SK-N-DZ (cell line): Measurements from ENCODE around the gene TNFRSF6B. TPM values are rescaled to one million over a fixed set of nuclear protein-coding genes. Genes with fewer than 3 reads are reported as not detected.
"Not testable (repeated sequence)": the region's sequence is repeated elsewhere in the genome, so short reads cannot be mapped to it uniquely, and the experiment has no call there.

Source experiments
- DNase-seq: peaks from one replicate; pipeline ENCODE4 v3.0.0-alpha.2; 2015; ENCODE audit warnings: low spot score
- polyA plus RNA-seq, 2 experiments: library from polyadenylated mRNA; depleted of rRNA; stranded (reverse); fragments of >200 nt; gene quantifications; 2 replicates each; pipeline ENCODE4 v1.2.3, GENCODE V29; 2014

TNFRSF6B gene, protein sequence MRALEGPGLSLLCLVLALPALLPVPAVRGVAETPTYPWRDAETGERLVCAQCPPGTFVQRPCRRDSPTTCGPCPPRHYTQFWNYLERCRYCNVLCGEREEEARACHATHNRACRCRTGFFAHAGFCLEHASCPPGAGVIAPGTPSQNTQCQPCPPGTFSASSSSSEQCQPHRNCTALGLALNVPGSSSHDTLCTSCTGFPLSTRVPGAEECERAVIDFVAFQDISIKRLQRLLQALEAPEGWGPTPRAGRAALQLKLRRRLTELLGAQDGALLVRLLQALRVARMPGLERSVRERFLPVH
- 0.69 and 1.8 TPM in 2 replicates for polyA plus RNA-seq (2014; cell fraction: cytosol; rRNA removed)
- 2.0 and 15.0 TPM in 2 replicates for polyA plus RNA-seq (2014; cell fraction: nucleus; rRNA removed)

DNA sequence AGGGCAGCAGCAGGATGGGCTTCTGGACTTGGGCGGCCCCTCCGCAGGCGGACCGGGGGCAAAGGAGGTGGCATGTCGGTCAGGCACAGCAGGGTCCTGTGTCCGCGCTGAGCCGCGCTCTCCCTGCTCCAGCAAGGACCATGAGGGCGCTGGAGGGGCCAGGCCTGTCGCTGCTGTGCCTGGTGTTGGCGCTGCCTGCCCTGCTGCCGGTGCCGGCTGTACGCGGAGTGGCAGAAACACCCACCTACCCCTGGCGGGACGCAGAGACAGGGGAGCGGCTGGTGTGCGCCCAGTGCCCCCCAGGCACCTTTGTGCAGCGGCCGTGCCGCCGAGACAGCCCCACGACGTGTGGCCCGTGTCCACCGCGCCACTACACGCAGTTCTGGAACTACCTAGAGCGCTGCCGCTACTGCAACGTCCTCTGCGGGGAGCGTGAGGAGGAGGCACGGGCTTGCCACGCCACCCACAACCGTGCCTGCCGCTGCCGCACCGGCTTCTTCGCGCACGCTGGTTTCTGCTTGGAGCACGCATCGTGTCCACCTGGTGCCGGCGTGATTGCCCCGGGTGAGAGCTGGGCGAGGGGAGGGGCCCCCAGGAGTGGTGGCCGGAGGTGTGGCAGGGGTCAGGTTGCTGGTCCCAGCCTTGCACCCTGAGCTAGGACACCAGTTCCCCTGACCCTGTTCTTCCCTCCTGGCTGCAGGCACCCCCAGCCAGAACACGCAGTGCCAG is at the start of gene TNFRSF6B:
Gene TNFRSF6B, plus strand, starts transcription at position 25 of the 729 bp plus-strand sequence. Its CDS starts 116 bp downstream, at position 141.
- DNase-seq: no peak

DNA sequence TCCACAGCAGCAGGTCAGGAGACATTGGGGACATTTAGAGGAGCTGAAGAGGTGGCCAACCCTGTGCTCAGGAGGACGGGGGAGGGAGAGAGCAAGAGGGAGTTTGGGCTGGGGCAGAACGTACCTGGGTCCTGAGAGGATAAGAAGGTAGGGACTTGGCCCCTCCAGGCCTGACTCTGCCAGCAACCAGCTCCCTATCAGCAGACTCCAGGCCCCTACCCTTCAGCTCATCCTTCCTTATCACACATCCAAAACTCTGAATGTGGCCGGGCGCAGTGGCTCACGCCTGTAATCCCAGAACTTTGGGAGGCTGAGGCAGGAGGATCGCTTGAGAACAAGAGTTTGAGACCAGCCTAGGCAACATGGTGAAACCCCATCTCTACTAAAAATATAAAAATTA is 48.3 kb upstream of the TNFRSF6B start:
- no peak for DNase-seq

DNA sequence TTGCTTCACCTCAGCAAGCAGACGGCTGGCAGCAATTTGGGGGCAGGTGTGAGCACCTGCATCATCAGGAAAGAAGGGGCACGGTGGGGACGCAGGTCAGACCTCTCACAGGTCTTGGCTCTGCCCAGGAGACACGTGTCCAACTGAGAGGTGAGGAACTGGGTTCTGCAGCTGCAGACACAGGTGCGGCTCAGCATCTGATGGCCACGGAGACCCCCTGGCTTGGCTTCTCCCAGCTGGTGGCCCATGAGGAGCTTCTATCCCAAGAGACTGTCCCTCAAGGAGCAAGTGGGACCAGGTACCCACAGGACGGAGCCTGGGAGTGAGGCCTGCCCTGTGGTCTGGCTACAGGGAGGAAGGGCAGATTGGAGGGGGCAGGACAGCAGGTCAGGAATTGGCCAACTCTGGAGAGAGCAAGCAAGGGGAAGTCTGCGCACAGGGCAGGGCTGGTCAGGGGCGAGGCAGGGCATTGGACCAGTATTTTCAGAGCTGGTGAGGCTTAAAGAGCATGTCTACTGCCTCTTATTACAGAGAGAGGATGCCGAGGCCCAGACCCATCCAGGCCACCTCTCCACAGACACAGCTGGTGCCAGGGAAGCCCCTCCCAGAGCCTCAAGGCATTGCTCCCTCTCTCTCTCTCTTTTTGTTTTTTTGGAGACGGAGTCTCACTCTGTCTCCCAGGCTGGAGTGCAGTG is 47.4 kb upstream of the TNFRSF6B start:
- DNase-seq: no peak

DNA sequence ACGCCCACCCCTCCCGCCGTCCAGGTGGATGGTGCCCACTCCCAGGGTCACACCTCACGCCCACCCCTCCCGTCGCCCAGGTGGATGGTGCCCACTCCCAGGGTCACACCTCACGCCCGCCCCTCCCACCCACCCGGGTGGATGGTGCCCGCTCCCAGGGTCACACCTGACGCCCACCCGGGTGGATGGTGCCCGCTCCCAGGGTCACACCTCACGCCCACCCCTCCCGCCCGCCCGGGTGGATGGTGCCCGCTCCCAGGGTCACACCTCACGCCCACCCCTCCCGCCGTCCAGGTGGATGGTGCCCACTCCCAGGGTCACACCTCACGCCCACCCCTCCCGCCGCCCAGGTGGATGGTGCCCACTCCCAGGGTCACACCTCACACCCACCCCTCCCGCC is 46.0 kb upstream of the TNFRSF6B start:
- not testable (repeated sequence) for DNase-seq

DNA sequence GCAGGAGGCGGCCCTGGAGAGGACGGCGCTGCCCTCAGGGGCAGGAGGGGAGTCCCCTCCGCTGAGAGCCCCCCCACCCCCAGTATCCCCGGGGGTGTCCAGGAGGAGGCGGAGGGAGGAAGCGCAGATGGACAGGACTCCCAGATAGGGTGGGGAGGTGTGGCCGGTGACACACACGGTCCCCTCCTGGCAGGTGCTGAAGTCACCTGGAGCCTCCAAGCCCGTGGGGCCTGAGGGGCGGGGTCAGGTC is 44.6 kb upstream of the TNFRSF6B start:
- DNase-seq: no peak

DNA sequence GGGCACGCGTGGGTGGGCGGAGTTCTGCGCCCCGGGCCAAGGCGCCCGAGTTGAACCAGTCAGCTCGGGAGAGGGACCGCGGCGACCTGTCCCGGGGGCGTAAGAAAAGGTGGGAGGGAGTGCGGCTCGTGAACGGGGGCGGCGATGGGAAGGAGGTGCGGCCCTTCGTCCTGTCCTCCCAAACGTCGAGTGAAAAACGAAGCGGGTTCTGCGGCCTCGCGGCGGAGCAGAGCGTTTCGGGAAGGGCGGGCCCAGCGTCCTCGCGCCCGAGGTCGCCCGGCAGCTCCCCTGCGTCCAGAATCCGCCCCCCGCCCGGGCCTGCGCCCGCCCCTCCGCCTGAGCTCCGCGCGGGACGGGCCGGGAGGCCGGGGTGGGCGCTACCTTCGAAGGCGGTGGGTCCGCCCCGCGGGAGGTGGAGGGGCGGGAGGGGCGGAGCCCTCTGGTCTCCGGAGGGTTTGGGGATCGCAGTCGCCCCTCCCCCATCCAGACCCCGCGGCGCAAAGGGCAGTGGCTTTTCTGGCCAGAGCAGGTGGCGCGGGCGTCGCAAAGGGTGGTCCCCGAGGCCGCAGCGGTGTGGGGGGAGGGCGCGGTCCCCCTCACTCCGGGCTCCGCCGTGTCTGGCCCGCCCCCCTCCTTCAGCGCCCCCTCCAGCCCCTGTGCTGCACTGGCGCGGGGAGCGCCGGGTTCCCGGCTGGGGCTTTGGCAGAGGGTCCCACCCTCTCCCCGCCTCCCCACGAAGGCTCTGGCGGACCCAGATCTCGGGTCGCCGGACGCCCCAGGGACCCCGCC is 44.1 kb upstream of the TNFRSF6B start:
- peak; percentile 85 for DNase-seq

DNA sequence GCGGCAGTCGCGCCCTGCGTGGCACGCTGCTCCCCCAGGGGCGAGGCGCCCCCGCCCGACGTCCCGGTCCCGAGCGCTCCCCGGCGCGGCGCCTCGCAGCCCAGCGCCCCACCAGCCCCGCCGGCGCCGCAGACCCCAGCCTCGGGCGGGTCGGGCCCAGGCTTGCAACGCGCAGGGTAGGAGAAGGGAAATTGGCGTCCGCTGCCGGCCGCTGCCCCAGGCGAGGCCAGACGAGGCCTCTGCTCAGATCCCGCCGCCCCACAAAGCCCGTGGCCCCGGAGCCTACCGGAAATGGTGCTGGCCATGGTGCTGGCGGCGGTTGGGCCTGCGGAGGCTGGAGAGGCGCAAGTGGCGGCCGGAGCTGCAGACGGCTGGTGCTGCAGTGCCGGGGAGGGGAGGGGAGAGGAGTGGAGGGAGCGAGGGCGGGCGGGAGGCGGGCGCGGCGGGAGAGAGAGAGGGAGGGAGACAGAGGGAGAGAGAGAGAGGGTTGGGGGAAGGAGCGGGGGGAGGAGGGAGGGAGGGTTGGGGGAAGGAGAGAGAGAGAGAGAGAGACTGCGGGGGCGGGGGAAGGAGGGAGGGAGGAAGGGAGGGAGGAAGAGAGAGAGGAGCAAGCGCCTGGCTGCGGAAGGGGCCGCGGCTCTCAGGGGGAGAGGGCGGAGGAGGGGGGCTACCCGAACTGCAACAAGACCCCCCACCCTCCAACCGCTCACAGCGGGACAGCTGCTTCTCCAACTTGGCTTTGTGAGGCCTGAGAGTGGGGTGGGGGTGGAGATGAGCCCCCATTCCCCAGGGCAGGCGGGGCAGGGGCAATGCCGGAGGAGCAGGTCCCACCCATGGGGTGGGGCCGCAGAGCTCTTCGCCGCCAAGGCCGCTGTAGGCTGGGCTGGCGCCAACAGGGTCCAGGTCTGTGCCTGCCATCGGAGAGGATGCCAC is 43.1 kb upstream of the TNFRSF6B start, which contains the start of gene STMN3:
Gene STMN3, minus strand, starts transcription at position 384 of the 933 bp plus-strand sequence. Its CDS starts 79 bp downstream, at position 305.
- DNase-seq: peak; percentile 94

DNA sequence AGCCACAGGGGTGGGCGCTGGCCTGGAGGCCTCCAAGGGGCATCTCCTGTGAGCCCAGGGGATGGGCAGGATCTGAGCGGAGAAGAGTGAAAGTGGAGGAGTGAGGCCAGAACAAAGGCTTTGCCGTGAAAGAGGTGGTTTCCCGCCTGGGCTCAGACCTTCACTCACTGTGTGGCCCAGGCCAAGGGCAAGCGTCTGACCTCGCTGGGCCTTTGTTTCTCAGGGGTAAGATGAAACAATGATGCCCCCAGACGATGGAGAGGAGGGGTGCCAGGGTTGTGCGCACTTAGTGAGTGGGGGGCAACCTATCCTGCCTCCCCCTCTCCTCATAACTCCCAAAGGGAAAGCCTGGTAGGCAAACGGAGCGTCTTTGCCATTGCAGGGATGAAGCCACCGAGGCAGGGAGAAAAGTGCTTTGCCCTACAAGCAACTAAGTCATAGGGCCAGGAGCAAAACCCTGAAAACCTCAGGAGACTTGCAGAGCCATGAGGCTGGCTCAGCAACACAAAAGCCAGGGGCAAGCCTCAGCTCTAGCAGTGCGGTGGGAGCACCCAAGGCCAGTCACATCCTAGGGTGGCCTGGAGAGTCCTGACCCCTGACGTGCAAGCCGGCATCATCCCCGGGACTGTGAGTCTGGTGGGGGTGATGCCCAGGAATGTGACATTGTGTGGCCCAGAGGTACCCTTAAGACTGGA is 42.3 kb upstream of the TNFRSF6B start:
- peak; percentile 44 for DNase-seq

DNA sequence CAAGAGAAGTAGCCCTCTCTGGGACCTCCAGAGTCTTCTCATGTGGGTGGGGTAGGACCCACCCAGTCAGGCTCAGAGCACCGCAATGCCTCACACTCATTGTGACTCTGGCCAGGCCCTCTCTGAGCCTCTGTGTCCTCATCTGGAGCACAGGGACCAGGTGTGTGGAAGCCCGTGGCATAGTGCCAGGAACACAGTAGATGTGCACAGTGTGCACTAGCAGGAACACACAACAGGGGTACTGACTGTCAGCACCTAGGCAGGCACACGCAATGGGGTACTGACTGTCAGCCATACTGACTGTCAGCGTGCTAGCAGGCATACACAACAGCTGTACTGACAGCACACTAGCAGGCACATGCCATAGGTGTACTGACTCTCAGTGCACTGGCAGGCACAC is 41.2 kb upstream of the TNFRSF6B start:
- DNase-seq: no peak

DNA sequence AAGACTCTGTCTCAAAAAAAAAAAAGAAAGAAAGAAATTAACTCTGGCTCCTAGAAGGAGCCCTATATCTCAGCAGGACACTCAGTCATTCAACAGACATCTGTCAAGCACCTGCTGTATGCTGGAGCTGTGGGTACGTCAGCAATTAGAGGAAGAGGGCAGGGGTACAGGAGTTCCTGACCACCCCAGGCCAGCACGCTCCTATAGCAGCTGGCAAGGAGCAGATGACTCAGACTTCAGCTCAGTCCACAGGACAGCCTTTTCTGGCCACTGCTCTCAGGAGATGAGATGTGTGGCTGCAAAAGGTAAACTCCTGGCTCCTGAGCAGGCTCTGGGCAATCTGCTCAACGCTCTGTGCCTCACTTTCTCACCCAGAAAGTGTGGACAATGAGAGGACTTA is 40.0 kb upstream of the TNFRSF6B start:
- DNase-seq: no peak

DNA sequence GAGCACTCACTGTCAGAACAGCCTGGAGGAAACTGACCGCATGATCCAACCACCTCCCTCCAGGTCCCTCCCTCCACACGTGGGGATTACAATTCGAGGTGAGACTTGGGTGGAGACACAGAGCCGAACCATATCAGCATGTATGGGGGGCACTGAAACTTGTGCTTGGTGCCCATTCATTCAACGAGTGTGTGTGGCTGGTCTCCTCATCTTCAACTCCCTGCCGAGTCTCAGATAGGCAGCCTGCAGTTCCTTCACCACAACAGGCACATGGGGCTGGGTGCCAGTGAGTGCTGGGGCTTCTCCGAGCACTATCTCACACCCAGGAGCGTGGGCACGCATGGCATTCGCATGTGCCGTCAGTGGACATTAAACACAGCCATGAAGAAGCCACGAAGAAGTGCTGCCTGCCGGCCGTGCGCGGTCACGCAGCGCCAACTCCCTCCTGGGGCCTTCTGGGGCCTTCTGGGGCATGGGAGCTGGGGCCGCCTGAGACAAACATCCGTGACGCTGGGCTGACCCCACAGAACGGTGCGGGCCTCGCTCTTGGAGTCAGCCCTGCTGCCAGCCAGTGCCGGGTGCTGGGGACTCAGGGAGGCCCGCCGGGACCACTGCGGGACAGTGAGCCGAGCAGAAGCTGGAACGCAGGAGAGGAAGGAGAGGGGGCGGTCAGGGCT is 39.1 kb upstream of the TNFRSF6B start:
- no peak for DNase-seq

DNA sequence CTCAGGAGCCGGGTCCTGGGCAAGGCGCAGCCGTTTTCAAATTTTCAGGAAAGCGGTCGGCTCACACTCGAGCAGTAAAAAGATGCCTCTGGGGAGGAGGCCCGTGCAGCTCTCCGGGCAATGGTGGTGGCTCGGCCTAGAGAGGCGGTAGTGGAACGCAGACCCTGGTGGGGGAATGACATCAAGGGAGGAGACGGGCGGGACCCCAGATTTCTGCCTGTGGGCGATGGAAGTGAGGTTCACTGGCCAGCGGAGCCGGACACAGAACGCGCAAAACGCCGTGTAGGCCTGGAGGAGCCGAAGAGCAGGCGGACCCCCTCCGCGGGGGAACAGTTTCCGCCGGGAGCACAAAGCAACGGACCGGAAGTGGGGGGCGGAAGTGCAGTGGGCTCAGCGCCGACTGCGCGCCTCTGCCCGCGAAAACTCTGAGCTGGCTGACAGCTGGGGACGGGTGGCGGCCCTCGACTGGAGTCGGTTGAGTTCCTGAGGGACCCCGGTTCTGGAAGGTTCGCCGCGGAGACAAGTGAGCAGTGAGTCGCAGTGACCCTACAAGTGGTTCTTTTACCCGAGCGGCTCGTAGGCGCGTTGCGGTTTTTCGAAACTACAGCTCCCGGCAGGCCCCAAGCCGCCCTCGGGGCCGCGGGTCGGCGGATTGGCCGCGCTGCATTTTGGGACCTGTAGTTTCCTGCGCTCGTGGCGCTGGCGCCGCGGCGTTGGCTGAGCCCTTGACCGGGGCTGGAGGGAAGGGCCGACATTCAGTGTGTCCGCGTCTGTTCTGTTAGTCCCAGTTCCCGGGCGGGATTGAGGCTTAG is 38.3 kb upstream of the TNFRSF6B start, which contains the start of gene RTEL1:
Gene RTEL1, plus strand, starts transcription at position 376 of the 812 bp plus-strand sequence. CDS start 1,091 bp downstream, outside the sequence.
- peak; percentile 95 for DNase-seq

DNA sequence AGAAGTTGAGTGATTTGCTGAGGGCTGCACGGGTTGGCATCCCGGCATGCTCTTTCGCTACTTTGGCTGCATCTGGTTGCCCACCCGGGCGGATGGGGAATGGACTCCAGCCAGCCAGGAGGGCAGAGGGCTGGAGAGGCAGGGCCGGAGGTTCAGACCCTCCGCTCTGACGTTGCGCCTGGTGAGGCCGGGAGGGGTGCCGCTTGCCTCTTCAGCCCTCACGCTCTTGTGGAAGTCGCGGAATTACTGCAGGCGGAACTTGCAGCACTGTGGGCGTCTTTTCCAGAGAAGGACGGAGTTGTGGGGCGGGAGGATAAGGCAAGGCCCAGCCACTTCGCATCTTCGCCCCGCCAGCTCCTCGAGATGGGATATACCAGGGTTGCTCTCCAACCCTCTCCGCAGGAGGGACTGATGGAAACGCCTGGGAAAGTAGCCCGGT is 37.7 kb upstream of the TNFRSF6B start:
- no peak for DNase-seq

DNA sequence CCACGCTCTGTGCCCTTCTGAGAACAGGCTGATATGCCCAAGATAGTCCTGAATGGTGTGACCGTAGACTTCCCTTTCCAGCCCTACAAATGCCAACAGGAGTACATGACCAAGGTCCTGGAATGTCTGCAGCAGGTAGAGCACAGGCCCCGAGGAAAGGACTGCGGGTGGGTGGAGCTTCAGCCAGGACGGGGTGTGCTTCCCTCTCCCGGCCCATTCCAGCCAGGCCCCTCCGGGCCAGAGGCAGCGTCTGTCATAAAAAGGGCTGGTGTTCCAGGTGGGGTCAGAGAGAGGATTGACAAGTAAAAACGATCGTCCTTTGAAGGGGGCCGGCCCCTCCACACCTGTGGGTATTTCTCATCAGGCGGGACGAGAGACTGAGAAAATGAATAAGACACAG is 37.1 kb upstream of the TNFRSF6B start:
- no peak for DNase-seq

DNA sequence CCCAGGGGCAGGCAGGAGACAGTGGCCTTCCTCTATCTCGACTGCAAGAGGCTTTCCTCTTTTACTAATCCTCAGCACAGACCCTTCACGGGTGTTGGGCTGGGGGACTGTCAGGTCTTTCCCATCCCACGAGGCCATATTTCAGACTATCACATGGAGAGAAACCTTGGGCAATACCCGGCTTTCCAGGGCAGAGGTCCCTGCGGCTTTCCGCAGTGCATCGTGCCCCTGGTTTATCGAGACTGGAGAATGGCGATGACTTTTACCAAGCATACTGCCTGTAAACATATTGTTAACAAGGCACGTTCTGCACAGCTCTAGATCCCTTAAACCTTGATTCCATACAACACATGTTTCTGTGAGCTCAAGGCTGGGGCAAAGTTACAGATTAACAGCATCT is 36.3 kb upstream of the TNFRSF6B start:
- DNase-seq: not testable (repeated sequence)

DNA sequence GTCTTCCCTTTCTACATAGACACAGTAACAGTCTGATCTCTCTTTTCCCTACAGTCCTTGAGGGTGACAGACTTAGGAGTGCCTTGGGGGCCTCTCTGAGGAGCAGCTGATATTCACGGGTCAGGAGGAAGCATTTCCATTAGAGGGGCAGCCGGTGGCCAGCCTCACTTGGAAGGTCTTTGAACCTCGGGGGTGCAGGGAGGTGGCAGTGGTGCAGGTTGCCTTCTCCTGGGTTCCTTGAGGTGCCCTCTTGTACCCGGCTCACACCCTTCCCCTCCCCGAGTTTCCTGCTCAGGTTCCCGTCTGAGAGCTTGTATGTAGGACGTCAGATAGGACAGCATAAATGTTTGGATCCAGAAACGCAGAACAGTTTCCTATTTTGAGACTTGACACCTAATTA is 35.8 kb upstream of the TNFRSF6B start:
- no peak for DNase-seq

DNA sequence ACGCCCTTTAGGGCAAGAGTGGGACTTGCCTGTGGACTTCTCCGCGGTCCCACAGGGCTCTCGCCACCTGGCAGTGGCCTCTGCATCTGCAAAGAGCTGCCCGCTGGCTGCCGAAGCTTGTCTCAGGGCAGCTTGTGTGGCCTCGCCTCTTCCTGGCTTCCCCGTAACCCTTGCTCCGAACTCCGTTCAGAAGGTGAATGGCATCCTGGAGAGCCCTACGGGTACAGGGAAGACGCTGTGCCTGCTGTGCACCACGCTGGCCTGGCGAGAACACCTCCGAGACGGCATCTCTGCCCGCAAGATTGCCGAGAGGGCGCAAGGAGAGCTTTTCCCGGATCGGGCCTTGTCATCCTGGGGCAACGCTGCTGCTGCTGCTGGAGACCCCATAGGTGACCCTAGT is 35.3 kb upstream of the TNFRSF6B start:
- no peak for DNase-seq
